Measurements from ENCODE around the gene CAB39. TPM values are rescaled to one million over a fixed set of nuclear protein-coding genes. Genes with fewer than 3 reads are reported as not detected.

Gene CAB39
- polyA plus RNA-seq, 1 donor from 2014 or later, result 118 TPM

GRCh38 chr2:230869914-230870543 is 157.4 kb downstream of the CAB39 start:
- Histone ChIP-seq H3F3A (ENCODE audit: insufficient read depth, low read length, poor library complexity, severe bottlenecking) (no peaks in the 10 kb centered on the region), H3K27ac (ENCODE audit: low read length) (peak overlapping the region; percentile 52), H3K36me3 (ENCODE audit: insufficient read depth, low read length) (no peaks in the 10 kb centered on the region), H3K79me2 (replicated peaks; ENCODE audit: insufficient read depth, low read length) (peaks cover 70% of the 10 kb centered on the region), H4K20me1 (ENCODE audit: insufficient read depth) (no peaks in the 10 kb centered on the region), H3K9me3 (ENCODE audit: low read length) (no peaks in the 10 kb centered on the region), H2AFZ (ENCODE audit: low read depth, low read length) (no peak overlapping the region), H3K9ac (ENCODE audit: low read length) (peak overlapping the region; percentile 60), H3K9me2 (ENCODE audit: insufficient read depth, low read length) (no peaks in the 10 kb centered on the region), H3K4me3 (ENCODE audit: low read length) (peak overlapping the region; percentile 55), H3K4me2 (ENCODE audit: low read length) (peak overlapping the region; percentile 56), H3K27me3 (ENCODE audit: insufficient read depth, low read depth, low read length) (no peaks in the 10 kb centered on the region)
- TF ChIP-seq EZH2 (IDR thresholded peaks at IDR 0.05; ENCODE audit: borderline replicate concordance, insufficient read depth, low read length, poor library complexity, severe bottlenecking) (no peak), TAF1 (IDR thresholded peaks at IDR 0.05; ENCODE audit: low read depth) (no peak), EP300 (conservative IDR thresholded peaks at IDR 0.05; ENCODE audit: poor library complexity, severe bottlenecking) (no peak)

Small RNA genes within 50 kb of the gene (small RNA-seq; reads per million reads assigned to genes)
- gene BANF1P3, result 0 reads per million in 3 experiments
- 0.07 to 2.0 (median 0.13) reads per million in 3 experiments for gene RNU6-268P

Other genes with a start within 250 kb of the CAB39 start
- gene ITM2C, start 152.1 kb downstream of the CAB39 start, polyA plus RNA-seq, result 186 and 223 TPM in 2 replicates
- not detected in 2 replicates for gene GPR55, start 212.4 kb downstream of the CAB39 start, polyA plus RNA-seq

Measured in neural cell (in vitro differentiated cells).